SU-DHL-6 (cell line): ENCODE data around the gene DTYMK.

Experiments
- EZH2phosphoT487 ChIP-seq: fragments of 200-600 bp; sonication (generic), shearing (Covaris generic); conservative IDR thresholded peaks from 2 replicates; pipeline ENCODE4 v1.6.1; 2018; ENCODE audit warnings: mild to moderate bottlenecking, antibody characterized with exemption, low read length, moderate library complexity, mixed read lengths
- TF ChIP-seq, protein P1 (sequence below): fragments of 200-600 bp; sonication (generic); IDR thresholded peaks from one replicate; pipeline ENCODE4 v1.5.1; 2017; ENCODE audit warnings: antibody characterized with exemption, mild to moderate bottlenecking, low read length, moderate library complexity; ENCODE audit not compliant: insufficient read depth, poor library complexity, severe bottlenecking

DNA sequence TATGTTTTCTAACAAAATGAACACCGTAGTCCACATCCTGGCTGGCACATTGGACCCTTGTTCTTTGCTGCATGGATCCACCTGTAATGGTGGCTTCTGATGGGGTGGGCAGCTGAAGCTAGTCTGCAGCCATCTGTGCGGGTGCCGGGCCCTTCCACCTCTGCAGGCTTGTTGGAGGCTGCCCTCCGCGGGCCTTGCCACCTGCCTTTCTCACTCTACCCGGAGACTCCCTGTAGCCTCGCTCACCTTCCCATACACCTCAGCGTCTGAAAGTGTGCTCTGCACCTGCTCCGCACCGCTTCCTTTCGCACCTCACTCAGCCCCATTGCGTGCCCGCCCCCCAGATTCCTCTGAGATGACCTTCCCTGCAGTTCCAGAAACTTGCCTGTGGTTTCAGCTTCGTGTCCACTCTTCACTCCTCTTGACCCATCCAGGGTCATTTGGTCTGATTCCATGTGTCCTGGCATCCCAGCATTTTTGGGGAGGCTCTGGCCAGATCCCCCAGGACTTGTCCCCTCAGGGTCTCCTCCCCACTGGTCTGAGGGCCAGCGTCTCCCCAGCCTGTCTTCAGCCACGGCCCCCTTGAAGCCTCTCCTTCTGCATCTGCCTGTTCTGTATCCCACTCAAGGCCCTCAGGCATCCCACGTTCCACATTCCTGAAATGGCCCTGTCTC, 31.0 kb downstream of the DTYMK start:
- TF ChIP-seq, protein P1, sequence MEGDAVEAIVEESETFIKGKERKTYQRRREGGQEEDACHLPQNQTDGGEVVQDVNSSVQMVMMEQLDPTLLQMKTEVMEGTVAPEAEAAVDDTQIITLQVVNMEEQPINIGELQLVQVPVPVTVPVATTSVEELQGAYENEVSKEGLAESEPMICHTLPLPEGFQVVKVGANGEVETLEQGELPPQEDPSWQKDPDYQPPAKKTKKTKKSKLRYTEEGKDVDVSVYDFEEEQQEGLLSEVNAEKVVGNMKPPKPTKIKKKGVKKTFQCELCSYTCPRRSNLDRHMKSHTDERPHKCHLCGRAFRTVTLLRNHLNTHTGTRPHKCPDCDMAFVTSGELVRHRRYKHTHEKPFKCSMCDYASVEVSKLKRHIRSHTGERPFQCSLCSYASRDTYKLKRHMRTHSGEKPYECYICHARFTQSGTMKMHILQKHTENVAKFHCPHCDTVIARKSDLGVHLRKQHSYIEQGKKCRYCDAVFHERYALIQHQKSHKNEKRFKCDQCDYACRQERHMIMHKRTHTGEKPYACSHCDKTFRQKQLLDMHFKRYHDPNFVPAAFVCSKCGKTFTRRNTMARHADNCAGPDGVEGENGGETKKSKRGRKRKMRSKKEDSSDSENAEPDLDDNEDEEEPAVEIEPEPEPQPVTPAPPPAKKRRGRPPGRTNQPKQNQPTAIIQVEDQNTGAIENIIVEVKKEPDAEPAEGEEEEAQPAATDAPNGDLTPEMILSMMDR: no peak
- TF ChIP-seq EZH2phosphoT487: no peak
